Stimulated activated CD4-positive, alpha-beta T cell treated with anti-CD3 and anti-CD28 coated beads, Interleukin-12 subunit alpha, Interleukin-12 subunit beta, amount 100 ng/mL, for 48 hours (primary cell): Measurements from ENCODE around the gene TMEM126B.

Source experiments
- DNase-seq, 3 donors: peaks; one replicate each; pipeline ENCODE4 v3.0.0-alpha.2; 2020; ENCODE audit warnings: low read depth in 2 of 3, low spot score in 1 of 3

Gene TMEM126B

DNA sequence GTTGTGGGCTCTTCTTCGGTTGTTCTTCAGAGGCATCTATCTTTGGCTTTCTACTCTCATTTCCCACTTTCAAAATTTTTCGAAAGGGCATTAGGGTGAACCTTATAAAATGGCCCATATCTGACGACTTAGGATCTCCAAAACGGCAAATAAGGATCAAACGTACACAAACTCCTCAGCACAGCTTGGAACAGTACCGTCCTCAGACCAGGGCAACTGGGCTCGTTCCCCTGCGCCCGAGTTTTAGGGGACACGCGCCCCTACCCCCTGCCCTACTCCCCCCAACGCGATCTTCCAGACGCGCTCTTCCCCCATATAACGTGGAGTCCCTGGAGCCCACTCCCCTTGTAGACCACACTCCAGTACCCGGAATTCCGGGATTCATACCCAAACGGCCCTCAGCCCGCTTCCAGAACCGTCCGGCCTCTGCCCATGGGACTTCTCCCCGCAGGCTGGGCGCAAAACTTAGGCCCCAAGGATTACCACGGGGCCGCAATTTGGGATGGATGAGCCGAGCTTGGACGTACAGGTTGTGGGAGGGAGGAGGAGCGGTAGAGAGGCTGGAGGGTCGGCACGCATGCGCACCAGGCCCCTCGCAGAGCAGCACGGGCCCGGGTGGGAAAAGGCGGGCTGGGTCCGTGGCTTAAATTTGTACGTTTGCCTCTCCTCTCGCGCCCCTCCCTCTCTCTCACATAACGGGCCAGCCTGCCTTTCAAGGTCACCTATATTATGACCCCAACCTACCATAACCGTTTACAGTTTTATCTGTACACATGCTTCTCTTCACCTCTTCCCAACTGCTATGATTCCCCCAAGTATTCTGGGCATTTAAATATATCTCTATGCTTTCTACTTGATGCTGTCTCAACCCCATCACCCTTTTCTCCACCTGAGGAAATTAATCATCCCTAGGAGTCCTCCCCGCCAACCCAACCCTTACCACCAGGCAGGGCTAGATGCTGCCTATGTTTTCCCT lies 54.2 kb downstream of the TMEM126B start:
- DNase-seq = peak; percentile 47 to 60 (median 53)

DNA sequence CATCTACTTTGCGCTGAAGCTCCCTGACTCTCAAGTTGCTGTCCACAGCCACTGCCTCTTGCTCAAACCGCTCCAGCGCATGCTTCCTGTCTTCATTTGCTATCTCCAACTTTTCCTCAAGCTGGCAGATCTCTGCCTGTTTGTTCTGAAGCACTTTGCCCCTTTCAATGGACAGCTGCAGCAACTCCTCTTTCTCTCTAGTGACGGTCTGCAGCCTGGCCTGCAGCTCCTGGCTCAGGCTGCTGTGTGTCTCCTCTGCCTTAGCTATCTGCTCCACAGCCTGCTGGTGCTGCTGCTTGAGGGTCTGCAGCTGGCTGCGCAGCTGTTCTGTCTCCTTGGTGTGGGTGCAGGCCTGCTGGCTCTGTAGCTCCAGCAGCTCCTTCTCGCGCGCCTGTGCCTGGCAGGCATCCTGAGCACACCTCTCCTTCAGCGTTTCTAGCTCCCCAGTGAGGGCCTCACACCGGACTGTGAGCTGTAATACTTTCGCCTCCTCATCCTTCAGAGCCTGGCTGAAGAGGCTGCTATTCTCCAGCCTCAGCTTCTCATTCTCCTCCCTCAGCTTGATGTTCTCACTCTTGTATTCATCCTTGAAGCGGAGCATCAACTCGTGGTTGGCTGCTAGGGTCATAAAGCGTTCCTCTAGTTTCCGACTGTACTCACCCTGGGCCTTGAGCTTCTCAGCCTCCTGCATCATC lies 56.9 kb downstream of the TMEM126B start:
- DNase-seq = no peak

DNA sequence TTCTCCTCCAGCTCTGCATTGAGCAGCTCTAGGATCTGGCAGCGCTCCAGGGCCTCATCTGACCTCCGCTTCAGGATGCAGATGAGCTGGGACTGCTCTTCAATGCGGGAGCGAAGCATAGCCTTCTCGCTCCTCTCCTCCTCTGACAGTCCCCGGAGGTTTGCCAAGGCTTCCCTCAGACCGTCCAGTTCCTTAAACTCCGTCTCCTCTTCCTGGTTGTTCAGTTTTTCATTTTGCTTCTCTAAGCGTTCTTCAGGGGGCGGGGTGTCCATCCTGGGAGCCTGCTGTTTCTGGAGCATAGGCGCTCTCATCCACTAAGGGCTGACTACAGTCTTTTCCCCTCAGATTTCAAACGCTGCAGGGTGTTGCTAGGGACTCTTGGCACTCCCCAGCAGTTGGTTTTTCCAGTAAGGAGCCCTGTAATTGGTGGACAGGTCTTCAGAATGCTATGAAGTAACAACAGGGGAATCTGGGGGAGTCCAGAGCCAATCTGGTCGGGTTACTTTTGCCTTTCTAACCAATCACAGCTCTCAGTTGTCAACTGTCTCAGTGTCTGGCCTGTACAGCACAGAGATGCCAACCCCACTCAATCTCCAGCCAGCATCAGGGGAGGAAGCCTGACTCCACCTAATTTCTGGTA lies 57.5 kb downstream of the TMEM126B start, which contains the start of gene CCDC89:
TSS of gene CCDC89 (minus strand) at position 376 of the 640 bp plus-strand sequence. CDS start at position 311, 65 bp downstream.
- no peak for DNase-seq
